CD14-positive monocyte (primary cell): ENCODE results near the gene C17orf67. TPM values are rescaled to one million over a fixed set of nuclear protein-coding genes. Genes with fewer than 3 reads are reported as not detected.
A peak's percentile ranks its signal among the peaks of the same experiment; 100 is the strongest.

Source experiments
- DNase-seq, 3 donors: peaks; one replicate each; pipeline ENCODE4 v3.0.0-alpha.2; 2011 to 2022
- H2AFZ ChIP-seq: 2 replicates; pipeline ENCODE4 v1.6.0; 2012; ENCODE audit warnings: mild to moderate bottlenecking, low read depth, low read length, inconsistent platforms; ENCODE audit not compliant: insufficient read depth, poor library complexity, severe bottlenecking
- H3K27ac ChIP-seq, 2 donors: 1 replicate in 1 of 2; 2 replicates in 1 of 2; pipeline ENCODE4 v1.5.1; 2012 to 2013; ENCODE audit warnings: low read length in 2 of 2, control low read depth in 1 of 2, inconsistent platforms in 1 of 2, low read depth in 1 of 2, mild to moderate bottlenecking in 1 of 2
- H3K27me3 ChIP-seq, 2 donors: one replicate each; pipeline versions ENCODE4 v1.6.0 to v1.6.1; 2011 to 2013; ENCODE audit warnings: low read length in 2 of 2; ENCODE audit not compliant: control insufficient read depth in 2 of 2, insufficient read depth in 2 of 2
- H3K36me3 ChIP-seq, 2 donors: replicated peaks in 1 of 2; 1 replicate in 1 of 2; 2 replicates in 1 of 2; pipeline versions ENCODE4 v1.5.1 to v1.6.1; 2012 to 2013; ENCODE audit warnings: low read length in 2 of 2, control low read depth in 1 of 2, inconsistent platforms in 1 of 2, mild to moderate bottlenecking in 1 of 2; ENCODE audit not compliant: insufficient read depth in 2 of 2, control insufficient read depth in 1 of 2
- H3K4me1 ChIP-seq, 2 donors: 1 replicate in 1 of 2; 2 replicates in 1 of 2; pipeline versions ENCODE4 v1.5.1 to v1.6.1; 2012 to 2013; ENCODE audit warnings: low read length in 2 of 2, control low read depth in 1 of 2, inconsistent platforms in 1 of 2, mild to moderate bottlenecking in 1 of 2, moderate library complexity in 1 of 2; ENCODE audit not compliant: insufficient read depth in 2 of 2, control insufficient read depth in 1 of 2
- H3K4me2 ChIP-seq: replicated peaks from 2 replicates; pipeline ENCODE3; 2012; ENCODE audit warnings: low read length, moderate library complexity, mild to moderate bottlenecking; ENCODE audit not compliant: poor library complexity, severe bottlenecking; ENCODE audit errors: extremely low read depth
- H3K4me3 ChIP-seq, 3 experiments: fragments of 200-600 bp in 1 of 3; sonication (generic) in 1 of 3; replicated peaks in 1 of 3; 1 replicate in 2 of 3; 2 replicates in 1 of 3; pipeline ENCODE4 v1.5.1; 2011 to 2013; ENCODE audit warnings: low read length in 3 of 3, mild to moderate bottlenecking in 3 of 3, control low read depth in 2 of 3, low read depth in 2 of 3, inconsistent platforms in 1 of 3, moderate library complexity in 1 of 3
- H3K79me2 ChIP-seq: 2 replicates; pipeline ENCODE4 v1.6.0; 2012; ENCODE audit warnings: mild to moderate bottlenecking, control low read depth, inconsistent platforms, low read length, moderate library complexity; ENCODE audit not compliant: insufficient read depth
- H3K9ac ChIP-seq: 2 replicates; pipeline ENCODE4 v1.6.0; 2017; ENCODE audit warnings: low read length, mild to moderate bottlenecking; ENCODE audit not compliant: insufficient read depth, poor library complexity, severe bottlenecking
- H3K9me3 ChIP-seq, 2 donors: replicated peaks in 1 of 2; 1 replicate in 1 of 2; 2 replicates in 1 of 2; pipeline versions ENCODE4 v1.5.1 to v1.6.1; 2012 to 2013; ENCODE audit warnings: low read length in 2 of 2, control low read depth in 1 of 2; ENCODE audit not compliant: control insufficient read depth in 1 of 2, insufficient read depth in 1 of 2
- H4K20me1 ChIP-seq: 2 replicates; pipeline ENCODE4 v1.6.0; 2012; ENCODE audit warnings: mild to moderate bottlenecking, low read length, control low read depth, moderate library complexity; ENCODE audit not compliant: insufficient read depth
- H3K27ac Mint-ChIP-seq, 7 donors: one replicate each; pipeline ENCODE4 v1.8.0; 2020; ENCODE audit warnings: mild to moderate bottlenecking in 7 of 7, mixed read lengths in 7 of 7, moderate library complexity in 6 of 7, inconsistent platforms in 2 of 7
- H3K27me3 Mint-ChIP-seq, 3 donors: one replicate each; pipeline ENCODE4 v1.8.0; 2021 to 2022; ENCODE audit warnings: low read depth in 3 of 3, mild to moderate bottlenecking in 3 of 3, mixed read lengths in 3 of 3, moderate library complexity in 3 of 3, inconsistent platforms in 1 of 3
- H3K36me3 Mint-ChIP-seq, 2 donors: one replicate each; pipeline ENCODE4 v1.8.0; 2020; ENCODE audit warnings: mixed read lengths in 2 of 2, inconsistent platforms in 1 of 2, mild to moderate bottlenecking in 1 of 2
- H3K4me1 Mint-ChIP-seq: one replicate; pipeline ENCODE4 v1.8.0; 2020; ENCODE audit warnings: mild to moderate bottlenecking, mixed read lengths
- H3K4me3 Mint-ChIP-seq, 2 donors: one replicate each; pipeline ENCODE4 v1.8.0; 2020; ENCODE audit warnings: mild to moderate bottlenecking in 2 of 2, mixed read lengths in 2 of 2, moderate library complexity in 1 of 2
- H3K9me3 Mint-ChIP-seq, 7 donors: one replicate each; pipeline ENCODE4 v1.8.0; 2020 to 2022; ENCODE audit warnings: mixed read lengths in 7 of 7, mild to moderate bottlenecking in 6 of 7, moderate library complexity in 6 of 7, inconsistent platforms in 2 of 7
- CTCF ChIP-seq: fragments of 200-600 bp; IDR thresholded peaks from one replicate; pipeline ENCODE4 v1.8.0; 2022; ENCODE audit warnings: antibody characterized with exemption, mild to moderate bottlenecking
- WGBS: methylation state at CpG from one replicate; pipeline ENCODE4 v1.1.5; 2013; ENCODE audit warnings: missing lambda C conversion rate; ENCODE audit not compliant: insufficient coverage; 5-methylcytosine and 5-hydroxymethylcytosine counted together
- intact Hi-C, 2 donors: fragments of 100-400 bp; cut with micrococcal nuclease; formaldehyde crosslinking; loops; one replicate each; pipeline versions ENCODE4 v1.15.0 to v1.15.1; 2023
- polyA plus RNA-seq, 3 donors: library from polyadenylated mRNA; depleted of rRNA in 1 of 3; unstranded in 2 of 3; stranded (reverse) in 1 of 3; fragments of 300-500 nt in 2 of 3; fragments of >200 nt in 1 of 3; fragmentation: Illumina TruSeq in 2 of 3; gene quantifications; 1 replicate in 2 of 3; 2 replicates in 1 of 3; pipeline ENCODE4 v1.2.3, GENCODE V29; 2012 to 2021

The C17orf67 gene
- polyA plus RNA-seq, 3 donors = 0.56 to 0.57 (median 0.56) TPM

- H3K4me3 Mint-ChIP-seq = no peak overlapping the region
- no peaks in the 10 kb centered on the region for H3K36me3 Mint-ChIP-seq
- Histone ChIP-seq H3K27me3 (no peaks in the 10 kb centered on the region), H3K4me3 (no peak overlapping the region), H3K4me1 (peaks cover 15% of the 10 kb centered on the region in 2 donors), H3K79me2 (no peaks in the 10 kb centered on the region), H3K27ac (no peak overlapping the region), H3K36me3 (no peaks in the 10 kb centered on the region), H2AFZ (no peak overlapping the region), H3K9ac (no peak overlapping the region), H3K4me2 (no peak overlapping the region), H3K9me3 (no peaks in the 10 kb centered on the region), H4K20me1 (no peaks in the 10 kb centered on the region)
- H3K27me3 Mint-ChIP-seq = peaks cover 2 to 10% (median 8%) of the 10 kb centered on the region in 3 donors
- peaks cover 0 to 7% (median 0%) of the 10 kb centered on the region in 7 donors for H3K9me3 Mint-ChIP-seq
- H3K4me1 Mint-ChIP-seq = peaks cover 19% of the 10 kb centered on the region
- WGBS = 89% methylated on average over 8 of the region's 8 CpGs
- intact Hi-C loops = no loop called here
- no peak for DNase-seq
- no peak for TF ChIP-seq CTCF
- peak overlapping the region in 1 of 7 donors; percentile 49 for H3K27ac Mint-ChIP-seq
Observed at GRCh38 chr17:56796536-56796935, 37.2 kb downstream of the C17orf67 start.

DNA sequence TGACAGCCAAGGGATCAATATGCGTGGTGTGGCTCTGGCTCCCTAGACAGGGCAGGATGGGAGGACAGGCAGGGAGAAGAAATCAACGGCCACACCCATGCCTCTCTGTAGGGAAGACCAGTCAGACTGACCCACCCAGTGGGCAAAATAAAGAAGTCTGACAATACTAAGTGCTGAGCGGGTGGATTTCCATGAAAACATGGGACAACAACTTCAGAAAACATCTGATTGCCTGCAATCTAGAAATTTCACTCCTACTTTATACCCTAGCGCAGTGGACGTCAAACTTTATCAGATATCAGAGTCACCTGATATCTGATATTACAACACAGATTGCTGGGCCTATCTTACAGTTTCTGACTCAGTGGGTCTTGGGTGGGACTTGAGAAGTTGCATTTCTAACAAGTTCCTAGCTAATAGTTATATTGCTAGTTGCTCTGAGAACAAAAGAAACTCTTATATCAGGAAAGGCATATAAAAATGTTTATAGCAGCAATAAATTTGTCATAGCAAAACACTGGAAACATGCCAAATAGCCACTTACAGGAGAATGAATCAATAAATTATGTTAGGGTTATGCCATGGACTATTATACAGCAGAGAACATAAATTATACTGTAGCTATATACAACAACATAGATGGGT is 38.4 kb downstream of the C17orf67 start:
- Mint-ChIP-seq H3K4me1 (peaks cover 19% of the 10 kb centered on the region), H3K27ac (peak overlapping the region in 3 of 7 donors; percentile 55 to 83 (median 73)), H3K9me3 (peaks cover 0 to 7% (median 0%) of the 10 kb centered on the region in 7 donors), H3K36me3 (no peaks in the 10 kb centered on the region), H3K4me3 (no peak overlapping the region), H3K27me3 (peaks cover 2 to 9% (median 8%) of the 10 kb centered on the region in 3 donors)
- no peaks in the 10 kb centered on the region for H3K9me3 ChIP-seq
- H3K4me3 ChIP-seq = no peak overlapping the region
- H4K20me1 ChIP-seq = no peaks in the 10 kb centered on the region
- WGBS = 86% methylated on average over 3 of the region's 5 CpGs
- no peaks in the 10 kb centered on the region for H3K79me2 ChIP-seq
- H2AFZ ChIP-seq = no peak overlapping the region
- H3K4me2 ChIP-seq = no peak overlapping the region
- H3K36me3 ChIP-seq = no peaks in the 10 kb centered on the region
- H3K27ac ChIP-seq = no peak overlapping the region
- no peak for TF ChIP-seq CTCF
- no peak for DNase-seq
- no peaks in the 10 kb centered on the region for H3K27me3 ChIP-seq
- H3K9ac ChIP-seq = no peak overlapping the region
- intact Hi-C loops = no loop called here
- peaks cover 15% of the 10 kb centered on the region in 2 donors for H3K4me1 ChIP-seq
